ENCODE data around the gene IPO5.

- TF ChIP-seq POLR2AphosphoS5 (IDR thresholded peaks at IDR 0.05) (no peak), POLR2A (IDR thresholded peaks at IDR 0.05) (no peak)
- TF ChIP-seq, protein P1, sequence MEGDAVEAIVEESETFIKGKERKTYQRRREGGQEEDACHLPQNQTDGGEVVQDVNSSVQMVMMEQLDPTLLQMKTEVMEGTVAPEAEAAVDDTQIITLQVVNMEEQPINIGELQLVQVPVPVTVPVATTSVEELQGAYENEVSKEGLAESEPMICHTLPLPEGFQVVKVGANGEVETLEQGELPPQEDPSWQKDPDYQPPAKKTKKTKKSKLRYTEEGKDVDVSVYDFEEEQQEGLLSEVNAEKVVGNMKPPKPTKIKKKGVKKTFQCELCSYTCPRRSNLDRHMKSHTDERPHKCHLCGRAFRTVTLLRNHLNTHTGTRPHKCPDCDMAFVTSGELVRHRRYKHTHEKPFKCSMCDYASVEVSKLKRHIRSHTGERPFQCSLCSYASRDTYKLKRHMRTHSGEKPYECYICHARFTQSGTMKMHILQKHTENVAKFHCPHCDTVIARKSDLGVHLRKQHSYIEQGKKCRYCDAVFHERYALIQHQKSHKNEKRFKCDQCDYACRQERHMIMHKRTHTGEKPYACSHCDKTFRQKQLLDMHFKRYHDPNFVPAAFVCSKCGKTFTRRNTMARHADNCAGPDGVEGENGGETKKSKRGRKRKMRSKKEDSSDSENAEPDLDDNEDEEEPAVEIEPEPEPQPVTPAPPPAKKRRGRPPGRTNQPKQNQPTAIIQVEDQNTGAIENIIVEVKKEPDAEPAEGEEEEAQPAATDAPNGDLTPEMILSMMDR (IDR thresholded peaks at IDR 0.05) = no peak
These were observed 66.8 kb downstream of the IPO5 start for GRCh38 chr13:98020271-98020670.

Measured in breast epithelium (tissue), 3 donors.